Mucosa of gallbladder (tissue), 1 donor: Measurements from ENCODE around the gene NMNAT2. TPM values are rescaled to one million over a fixed set of nuclear protein-coding genes. Genes with fewer than 3 reads are reported as not detected.
"Not testable (repeated sequence)": the region's sequence is repeated elsewhere in the genome, so short reads cannot be mapped to it uniquely, and the experiment has no call there.

Experiments used
- DNase-seq: peaks from one replicate; pipeline ENCODE4 v3.0.0-alpha.2; 2020; ENCODE audit warnings: low spot score
- total RNA-seq: library from RNA; stranded (reverse); gene quantifications from one replicate; pipeline ENCODE4 v1.2.1, GENCODE V29; 2021
- donor health status: DM: no; HTN: no; CAD: no.

NMNAT2 gene
- total RNA-seq, 1 donor from 2014 or later, result 16.9 TPM

GRCh38 chr1:183263886-183264602 is 154.1 kb downstream of the NMNAT2 start:
- no peak for DNase-seq

- DNase-seq, result no peak
These were observed 155.5 kb downstream of the NMNAT2 start for GRCh38 chr1:183262628-183263200.

GRCh38 chr1:183259924-183260323 is 158.3 kb downstream of the NMNAT2 start:
- DNase-seq, result no peak

GRCh38 chr1:183255073-183255472 is 163.1 kb downstream of the NMNAT2 start:
- DNase-seq, result no peak

GRCh38 chr1:183251959-183252450 is 166.2 kb downstream of the NMNAT2 start:
- DNase-seq, result no peak

GRCh38 chr1:183251101-183251958 is 166.8 kb downstream of the NMNAT2 start:
- DNase-seq, result no peak

- no peak for DNase-seq
These were observed 168.2 kb downstream of the NMNAT2 start for GRCh38 chr1:183249941-183250452.

GRCh38 chr1:183248989-183249691 is 169.0 kb downstream of the NMNAT2 start:
- DNase-seq, result no peak

GRCh38 chr1:183247931-183248330 is 170.2 kb downstream of the NMNAT2 start:
- no peak for DNase-seq

- DNase-seq, result no peak
These were observed 170.7 kb downstream of the NMNAT2 start for GRCh38 chr1:183247484-183247883.

GRCh38 chr1:183247066-183247465 is 171.1 kb downstream of the NMNAT2 start:
- DNase-seq, result no peak

GRCh38 chr1:183246436-183246835 is 171.7 kb downstream of the NMNAT2 start:
- no peak for DNase-seq

- DNase-seq, result no peak
These were observed 172.8 kb downstream of the NMNAT2 start for GRCh38 chr1:183245357-183245756.

GRCh38 chr1:183244466-183244865 is 173.7 kb downstream of the NMNAT2 start:
- peak; percentile 34 for DNase-seq

- DNase-seq, result peak; percentile 18
These were observed 174.8 kb downstream of the NMNAT2 start for GRCh38 chr1:183243161-183244050.

GRCh38 chr1:183242556-183242955 is 175.6 kb downstream of the NMNAT2 start:
- no peak for DNase-seq

- no peak for DNase-seq
These were observed 176.7 kb downstream of the NMNAT2 start for GRCh38 chr1:183241471-183241870.

GRCh38 chr1:183240853-183241252 is 177.3 kb downstream of the NMNAT2 start:
- DNase-seq, result not testable (repeated sequence)

GRCh38 chr1:183240526-183240825 is 177.7 kb downstream of the NMNAT2 start:
- no peak for DNase-seq

- DNase-seq, result no peak
These were observed 178.2 kb downstream of the NMNAT2 start for GRCh38 chr1:183239793-183240525.
